K562 (cell line): ENCODE data around the gene AOC1. TPM values are rescaled to one million over a fixed set of nuclear protein-coding genes. Genes with fewer than 3 reads are reported as not detected.

Source experiments
- BHLHE40 ChIP-seq: IDR thresholded peaks from 2 replicates; pipeline ENCODE4 v1.6.1; 2011; ENCODE audit warnings: low read length, improper control_type of control experiment
- CHD2 ChIP-seq: IDR thresholded peaks from 2 replicates; pipeline ENCODE4 v1.6.1; 2011; ENCODE audit warnings: low read depth, low read length
- HNRNPL ChIP-seq: fragments of 200-400 bp; formaldehyde crosslinking; IDR thresholded peaks from 2 replicates; pipeline ENCODE4 v1.6.1; 2017; ENCODE audit warnings: low read depth, mild to moderate bottlenecking, low read length
- MGA ChIP-seq: fragments of 450-650 bp; IDR thresholded peaks from 2 replicates; pipeline ENCODE4 v1.6.1; 2016; ENCODE audit warnings: mild to moderate bottlenecking, moderate library complexity
- NBN ChIP-seq: fragments of 450-650 bp; IDR thresholded peaks from 2 replicates; pipeline ENCODE4 v1.6.1; 2016; ENCODE audit warnings: low read depth, mild to moderate bottlenecking
- POLR2AphosphoS5 ChIP-seq: IDR thresholded peaks from 2 replicates; pipeline ENCODE4 v1.6.1; 2011; ENCODE audit warnings: mild to moderate bottlenecking, low read depth, low read length, moderate library complexity; ENCODE audit not compliant: control insufficient read depth, insufficient read depth
- PPARD ChIP-seq: fragments of 250-450 bp; sonication (Bioruptor Pico); IDR thresholded peaks from 2 replicates; pipeline ENCODE4 v1.8.0; 2022; ENCODE audit warnings: inconsistent platforms, mild to moderate bottlenecking, moderate library complexity
- RCOR1 ChIP-seq, 2 experiments: IDR thresholded peaks; 2 replicates each; pipeline ENCODE4 v1.6.1; 2012; ENCODE audit warnings: low read depth in 2 of 2, low read length in 2 of 2, borderline replicate concordance in 1 of 2, improper control_type of control experiment in 1 of 2
- TOE1 ChIP-seq, 2 experiments: fragments of 450-650 bp in 1 of 2; sonication (generic) in 1 of 2; formaldehyde crosslinking in 1 of 2; IDR thresholded peaks; 2 replicates each; pipeline versions ENCODE4 v1.7.1 to v1.8.0; 2016 to 2022; ENCODE audit warnings: borderline replicate concordance in 2 of 2, mild to moderate bottlenecking in 2 of 2, antibody characterized with exemption in 1 of 2, inconsistent platforms in 1 of 2, low read depth in 1 of 2, missing genetic modification reagents in 1 of 2, moderate library complexity in 1 of 2
- ZBTB34 ChIP-seq: fragments of 250-450 bp; sonication (Bioruptor Pico); IDR thresholded peaks from 2 replicates; pipeline ENCODE4 v1.8.0; 2021; ENCODE audit warnings: mild to moderate bottlenecking, moderate library complexity
- ZC3H11A ChIP-seq: IDR thresholded peaks from 2 replicates; pipeline ENCODE4 v1.6.1; 2012; ENCODE audit warnings: low read depth, low read length, improper control_type of control experiment
- ZNF133 ChIP-seq: fragments of 250-450 bp; sonication (Bioruptor Pico); IDR thresholded peaks from 2 replicates; pipeline ENCODE4 v1.4.0; 2020; ENCODE audit warnings: mild to moderate bottlenecking
- ZNF76 ChIP-seq: fragments of 250-450 bp; sonication (Bioruptor Pico); IDR thresholded peaks from 2 replicates; pipeline ENCODE4 v1.4.0; 2020; ENCODE audit warnings: mild to moderate bottlenecking, moderate library complexity, borderline replicate concordance
- polyA plus RNA-seq, 8 experiments: library from polyadenylated mRNA; depleted of rRNA in 4 of 8; stranded (reverse) in 5 of 8; unstranded in 3 of 8; fragments of >200 nt; fragmentation: Nextera tagmentation in 2 of 8; fragmentation: Illumina TruSeq in 1 of 8; extraction: Ambion mirVana in 2 of 8; extraction: Trizol in 1 of 8; gene quantifications; 2 replicates each; pipeline versions ENCODE4 v1.2.1 to v1.2.3, GENCODE V29; 2011 to 2014; ENCODE audit warnings: inconsistent platforms in 1 of 8, missing spikeins in 1 of 8
- total RNA-seq, 7 experiments: library from RNA; depleted of rRNA in 6 of 7; stranded (reverse); fragments of >200 nt in 6 of 7; fragmentation: Illumina TruSeq in 2 of 7; extraction: Trizol in 2 of 7; gene quantifications; 2 replicates each; pipeline versions ENCODE4 v1.2.1 to v1.2.3, GENCODE V29; 2011 to 2021; ENCODE audit warnings: low replicate concordance in 1 of 7

AOC1 gene
- total and polyA plus RNA-seq, 9 of the 15 experiments (the other 6 are each of a cell fraction or from before 2014, with no cell fraction given), result not detected

GRCh38 chr7:150898475-150899011, 46.2 kb downstream of the AOC1 start (continued):
- TF ChIP-seq NBN (peak; percentile 51), BHLHE40 (peak; percentile 48; the same call in 1 of the 2 replicates), CHD2 (0 out of 2 replicates have a peak, but pooled peaks have one; percentile 28), MGA (no peak), TOE1 (IDR thresholded peaks at IDR 0.05; ENCODE audit: borderline replicate concordance) (peak; percentile 68; the same call in 1 of the 2 replicates), TOE1 (CRISPR knock-in tag; IDR thresholded peaks at IDR 0.05; ENCODE audit: borderline replicate concordance, low read depth) (no peak), ZC3H11A (0 out of 2 replicates have a peak, but pooled peaks have one; percentile 38), ZNF76 (0 out of 2 replicates have a peak, but pooled peaks have one; percentile 35), ZBTB34 (no peak), ZNF133 (0 out of 2 replicates have a peak, but pooled peaks have one; percentile 9), POLR2AphosphoS5 (no peak), PPARD (no peak), RCOR1 (IDR thresholded peaks at IDR 0.05; ENCODE audit: borderline replicate concordance in 1 of 2, low read depth in 2 of 2, low read length in 2 of 2) (peak in 1 of 2 experiments; percentile 70; a peak in 2 of 4 replicates), HNRNPL (peak; percentile 51; the same call in 1 of the 2 replicates)
